ENCODE measurements around the gene HDAC3. TPM values are rescaled to one million over a fixed set of nuclear protein-coding genes. Genes with fewer than 3 reads are reported as not detected.

Gene HDAC3
- total RNA-seq, 4 donors from 2014 or later, result 31.2 to 55.6 (median 47.9) TPM

DNA sequence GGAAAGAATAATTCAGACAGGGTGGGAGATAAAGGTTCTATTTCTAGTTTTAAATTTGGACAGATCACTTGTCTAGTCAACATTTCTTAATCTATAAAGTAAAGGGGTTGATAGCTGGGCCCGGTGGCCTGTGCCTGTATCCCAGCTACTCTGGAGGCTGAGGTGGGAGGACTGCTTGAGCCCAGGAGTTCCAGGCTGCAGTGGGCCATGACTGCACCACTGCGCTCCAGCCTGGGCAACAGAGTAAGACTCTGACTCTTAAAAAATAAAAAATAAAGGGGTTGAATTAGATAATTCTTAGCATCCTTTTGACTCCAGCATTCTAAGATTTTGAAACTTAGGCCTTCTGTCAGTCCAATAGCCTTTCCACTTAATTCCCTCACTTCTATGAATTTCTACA, 28.6 kb downstream of the HDAC3 start:
- TF ChIP-seq POLR2A (IDR thresholded peaks at IDR 0.05), result no peak
- TF ChIP-seq, protein P1, sequence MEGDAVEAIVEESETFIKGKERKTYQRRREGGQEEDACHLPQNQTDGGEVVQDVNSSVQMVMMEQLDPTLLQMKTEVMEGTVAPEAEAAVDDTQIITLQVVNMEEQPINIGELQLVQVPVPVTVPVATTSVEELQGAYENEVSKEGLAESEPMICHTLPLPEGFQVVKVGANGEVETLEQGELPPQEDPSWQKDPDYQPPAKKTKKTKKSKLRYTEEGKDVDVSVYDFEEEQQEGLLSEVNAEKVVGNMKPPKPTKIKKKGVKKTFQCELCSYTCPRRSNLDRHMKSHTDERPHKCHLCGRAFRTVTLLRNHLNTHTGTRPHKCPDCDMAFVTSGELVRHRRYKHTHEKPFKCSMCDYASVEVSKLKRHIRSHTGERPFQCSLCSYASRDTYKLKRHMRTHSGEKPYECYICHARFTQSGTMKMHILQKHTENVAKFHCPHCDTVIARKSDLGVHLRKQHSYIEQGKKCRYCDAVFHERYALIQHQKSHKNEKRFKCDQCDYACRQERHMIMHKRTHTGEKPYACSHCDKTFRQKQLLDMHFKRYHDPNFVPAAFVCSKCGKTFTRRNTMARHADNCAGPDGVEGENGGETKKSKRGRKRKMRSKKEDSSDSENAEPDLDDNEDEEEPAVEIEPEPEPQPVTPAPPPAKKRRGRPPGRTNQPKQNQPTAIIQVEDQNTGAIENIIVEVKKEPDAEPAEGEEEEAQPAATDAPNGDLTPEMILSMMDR (IDR thresholded peaks at IDR 0.05), result no peak
- Histone ChIP-seq H3K27ac (peak overlapping the region; percentile 32 to 63 (median 36)), H3K27me3 (no peaks in the 10 kb centered on the region), H3K4me1 (peaks cover 0 to 46% (median 13%) of the 10 kb centered on the region in 4 donors), H3K36me3 (no peaks in the 10 kb centered on the region), H3K4me3 (no peak overlapping the region), H3K9me3 (no peaks in the 10 kb centered on the region)
- DNase-seq, result no peak

DNA sequence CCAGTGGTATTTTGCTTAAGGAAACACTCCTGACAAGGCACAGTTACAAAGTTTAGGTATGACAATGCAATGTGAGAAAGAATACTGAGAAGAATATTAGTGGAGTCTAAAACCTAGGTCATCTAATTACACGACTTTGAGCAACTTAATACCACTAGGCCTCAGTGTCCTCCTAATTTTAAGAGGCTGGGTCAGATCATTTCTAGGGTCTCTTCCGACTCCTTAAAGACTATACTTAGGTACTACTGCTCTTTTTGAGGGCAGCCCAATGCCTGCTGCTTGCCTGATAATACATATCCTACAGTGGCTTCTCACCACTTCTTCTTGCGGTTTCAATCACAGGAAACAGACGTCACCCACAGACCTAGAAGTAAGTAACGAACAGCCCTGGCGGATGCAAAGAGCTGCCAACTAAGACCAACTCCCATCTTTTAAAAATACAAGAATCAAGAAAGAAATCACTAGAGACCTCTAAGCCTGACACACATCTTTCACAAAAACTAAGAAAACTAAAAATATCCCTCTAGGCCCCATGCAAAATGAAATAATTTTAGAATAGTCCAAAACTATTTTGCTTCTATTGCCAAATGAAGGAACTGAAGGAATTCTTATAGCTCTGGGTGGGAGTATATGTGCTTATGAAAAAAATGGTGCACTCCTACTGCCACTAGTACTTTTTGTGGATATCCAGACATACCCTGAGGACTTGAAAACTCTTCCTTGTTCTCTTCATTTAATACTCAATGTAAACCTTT, 30.9 kb downstream of the HDAC3 start:
- H3K36me3 ChIP-seq, result no peaks in the 10 kb centered on the region
- H3K4me1 ChIP-seq, result peaks cover 0 to 46% (median 15%) of the 10 kb centered on the region in 4 donors
- DNase-seq, result peak in 2 of 3 donors; percentile 87 to 90
- H3K4me3 ChIP-seq, result no peak overlapping the region
- no peaks in the 10 kb centered on the region for H3K27me3 ChIP-seq
- H3K27ac ChIP-seq, result peak overlapping the region; percentile 47 to 73 (median 68)
- H3K9me3 ChIP-seq, result no peaks in the 10 kb centered on the region
- TF ChIP-seq POLR2A (IDR thresholded peaks at IDR 0.05), result no peak
- TF ChIP-seq, protein P1 (IDR thresholded peaks at IDR 0.05), result no peak

DNA sequence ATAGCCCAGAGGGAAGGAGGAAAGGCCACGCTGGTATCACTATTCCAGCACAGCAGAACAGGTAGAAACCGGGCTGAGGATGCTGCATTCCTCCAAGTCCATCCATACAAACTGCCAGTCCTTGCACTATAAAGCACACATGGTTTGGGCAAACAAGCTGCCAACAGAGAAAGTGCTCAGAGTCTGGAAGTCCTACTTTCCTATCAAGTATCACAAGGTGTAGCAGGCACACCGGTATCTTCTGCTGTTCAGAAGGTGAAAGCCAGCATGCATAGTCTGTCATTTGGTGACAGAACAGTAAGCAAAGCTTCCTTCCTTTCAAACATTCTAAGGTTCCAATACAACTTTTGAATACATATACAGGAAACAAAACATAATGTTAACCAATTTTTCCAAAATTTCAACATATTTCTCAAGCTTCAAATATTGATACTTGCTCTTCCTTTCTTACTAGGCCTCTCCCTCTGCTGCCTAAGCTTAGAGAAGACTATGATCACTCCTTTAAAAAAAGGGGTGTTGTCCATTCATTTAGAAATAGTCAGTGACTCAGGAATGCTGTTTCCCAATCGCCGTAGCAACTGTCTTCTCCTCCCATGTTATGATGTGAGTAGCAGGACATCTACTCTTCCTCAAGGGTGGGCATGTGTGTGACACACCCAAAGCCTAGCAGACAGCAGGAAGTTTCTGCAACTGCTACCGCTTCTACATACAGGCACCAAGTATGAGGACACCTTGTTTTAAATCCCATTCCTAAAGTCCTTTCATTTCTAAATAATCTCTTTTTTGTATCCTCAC, 32.5 kb downstream of the HDAC3 start:
- H3K36me3 ChIP-seq, result no peaks in the 10 kb centered on the region
- H3K9me3 ChIP-seq, result no peaks in the 10 kb centered on the region
- H3K4me3 ChIP-seq, result no peak overlapping the region
- DNase-seq, result peak in 2 of 3 donors; percentile 47 to 78
- no peak for TF ChIP-seq POLR2A (IDR thresholded peaks at IDR 0.05)
- TF ChIP-seq, protein P1 (IDR thresholded peaks at IDR 0.05), result no peak
- peaks cover 0 to 37% (median 14%) of the 10 kb centered on the region in 4 donors for H3K4me1 ChIP-seq
- H3K27me3 ChIP-seq, result no peaks in the 10 kb centered on the region
- peak overlapping the region; percentile 46 to 72 (median 58) for H3K27ac ChIP-seq

DNA sequence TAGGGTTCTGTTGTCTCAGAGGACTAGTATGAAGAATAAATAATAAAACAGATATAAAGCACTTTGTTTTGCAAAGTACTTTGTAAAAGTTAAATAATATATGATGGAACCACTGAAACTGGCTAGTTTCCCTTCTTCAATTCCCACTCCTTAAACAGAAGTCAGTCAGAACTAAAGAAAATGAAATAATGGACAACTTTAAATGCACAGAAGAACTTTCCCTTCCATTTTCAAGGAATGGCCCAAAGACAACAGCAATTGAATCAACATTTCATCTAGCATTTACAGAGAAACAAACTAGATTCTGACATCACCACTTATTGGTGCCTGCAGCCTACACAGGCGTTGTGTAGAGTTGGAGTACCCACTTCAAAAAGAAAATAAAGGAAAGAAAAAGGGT, 34.0 kb downstream of the HDAC3 start:
- Histone ChIP-seq H3K36me3 (no peaks in the 10 kb centered on the region), H3K4me3 (no peak overlapping the region), H3K27me3 (no peaks in the 10 kb centered on the region), H3K9me3 (no peaks in the 10 kb centered on the region), H3K27ac (peak overlapping the region in 1 of 4 donors; percentile 13), H3K4me1 (peaks cover 0 to 26% (median 14%) of the 10 kb centered on the region in 4 donors)
- DNase-seq, result no peak
- no peak for TF ChIP-seq POLR2A (IDR thresholded peaks at IDR 0.05)
- TF ChIP-seq, protein P1 (IDR thresholded peaks at IDR 0.05), result no peak

DNA sequence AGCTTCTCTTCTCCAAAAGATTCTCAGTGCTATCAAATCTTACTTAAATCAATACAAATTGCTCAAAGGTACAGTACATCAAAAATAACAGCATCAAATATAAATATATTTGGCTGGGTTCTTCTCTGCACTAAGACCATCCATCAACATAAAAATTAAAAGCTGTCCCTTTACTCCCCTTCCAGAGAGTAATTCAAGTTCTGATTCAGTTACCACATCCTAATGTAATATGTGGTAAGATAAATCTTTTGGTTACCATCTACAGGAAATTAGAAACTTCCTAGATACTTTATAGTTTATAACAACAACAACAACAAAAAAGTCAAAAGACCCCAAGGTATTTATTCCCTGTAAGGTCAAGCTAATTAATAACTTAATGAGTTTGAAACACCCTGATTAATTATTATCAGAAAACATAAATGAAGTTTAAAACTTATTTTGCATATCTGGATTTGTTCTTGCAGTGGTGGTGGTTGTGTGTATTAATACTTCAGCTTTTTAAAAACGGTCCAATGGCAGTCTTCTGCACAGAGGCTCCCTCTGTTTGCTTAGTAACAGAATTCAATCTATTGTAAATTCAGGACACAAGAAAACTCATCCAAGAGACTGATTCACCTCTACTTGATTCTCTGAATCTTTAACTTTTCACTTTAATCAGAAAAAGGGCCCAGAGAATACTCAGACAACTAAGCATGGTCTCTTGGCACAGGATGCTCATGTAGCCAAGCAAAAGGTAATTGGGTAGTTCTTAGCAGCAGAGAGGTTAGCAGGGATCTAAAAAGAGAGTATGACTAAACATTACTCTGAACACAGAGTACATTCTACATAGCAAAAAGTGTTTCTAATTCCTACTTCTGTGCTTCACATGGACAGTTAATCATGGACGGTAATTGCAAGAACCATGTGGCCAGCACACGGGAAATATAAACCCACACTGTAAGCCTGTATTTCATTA, 38.0 kb downstream of the HDAC3 start:
- Histone ChIP-seq H3K36me3 (no peaks in the 10 kb centered on the region), H3K4me1 (peaks cover 0 to 4% (median 3%) of the 10 kb centered on the region in 4 donors), H3K27ac (peak overlapping the region in 2 of 4 donors; percentile 7 to 25), H3K4me3 (no peak overlapping the region), H3K9me3 (no peaks in the 10 kb centered on the region), H3K27me3 (no peaks in the 10 kb centered on the region)
- TF ChIP-seq, protein P1 (IDR thresholded peaks at IDR 0.05), result no peak
- no peak for TF ChIP-seq POLR2A (IDR thresholded peaks at IDR 0.05)
- no peak for DNase-seq
